ENCODE results near the gene ZER1. TPM values are rescaled to one million over a fixed set of nuclear protein-coding genes. Genes with fewer than 3 reads are reported as not detected.

The ZER1 gene
- total RNA-seq, 1 experiment from 2014 or later = 10.2 TPM

DNA sequence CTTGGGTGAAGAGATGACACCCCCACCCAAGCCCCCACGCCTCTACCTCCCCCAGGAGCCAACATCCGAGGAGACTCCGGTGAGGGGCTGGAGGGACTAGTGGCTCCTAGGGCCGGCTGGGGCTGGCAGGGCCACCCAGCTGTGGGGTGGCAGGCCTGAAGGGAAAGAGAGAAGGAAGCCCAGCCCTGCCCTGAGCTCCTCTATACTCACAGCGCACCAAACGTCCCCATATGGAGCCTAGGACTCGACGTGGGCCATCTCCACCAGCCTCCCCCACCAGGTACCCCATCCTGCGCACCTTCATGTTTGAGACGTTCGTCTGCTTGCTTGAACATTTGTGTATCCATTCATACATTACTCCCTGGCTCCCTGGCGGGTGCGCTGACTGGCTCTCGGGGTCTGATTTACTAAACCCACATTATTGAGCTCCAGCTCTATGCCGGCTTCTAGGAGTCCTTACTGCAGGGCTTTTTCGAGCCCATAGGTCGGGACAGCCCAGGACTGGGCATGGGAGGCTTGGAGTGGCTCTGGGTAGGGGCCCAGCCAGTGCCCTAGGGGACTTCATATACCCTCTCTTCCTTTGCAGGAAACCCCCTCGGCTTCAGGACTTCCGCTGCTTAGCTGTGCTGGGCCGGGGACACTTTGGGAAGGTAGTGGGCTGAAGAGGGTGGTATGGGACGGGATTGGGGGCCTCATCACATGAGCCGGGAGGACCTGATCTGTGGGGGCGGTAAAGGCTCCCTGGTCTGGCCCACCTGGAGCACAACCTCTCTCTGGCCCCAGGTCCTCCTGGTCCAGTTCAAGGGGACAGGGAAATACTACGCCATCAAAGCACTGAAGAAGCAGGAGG is 56.9 kb downstream of the ZER1 start:
- H3K9me3 ChIP-seq = no peaks in the 10 kb centered on the region
- H3K36me3 ChIP-seq = no peaks in the 10 kb centered on the region
- no peaks in the 10 kb centered on the region for H3K27me3 ChIP-seq
- no peak overlapping the region for H3K4me3 ChIP-seq
- no peak for DNase-seq

DNA sequence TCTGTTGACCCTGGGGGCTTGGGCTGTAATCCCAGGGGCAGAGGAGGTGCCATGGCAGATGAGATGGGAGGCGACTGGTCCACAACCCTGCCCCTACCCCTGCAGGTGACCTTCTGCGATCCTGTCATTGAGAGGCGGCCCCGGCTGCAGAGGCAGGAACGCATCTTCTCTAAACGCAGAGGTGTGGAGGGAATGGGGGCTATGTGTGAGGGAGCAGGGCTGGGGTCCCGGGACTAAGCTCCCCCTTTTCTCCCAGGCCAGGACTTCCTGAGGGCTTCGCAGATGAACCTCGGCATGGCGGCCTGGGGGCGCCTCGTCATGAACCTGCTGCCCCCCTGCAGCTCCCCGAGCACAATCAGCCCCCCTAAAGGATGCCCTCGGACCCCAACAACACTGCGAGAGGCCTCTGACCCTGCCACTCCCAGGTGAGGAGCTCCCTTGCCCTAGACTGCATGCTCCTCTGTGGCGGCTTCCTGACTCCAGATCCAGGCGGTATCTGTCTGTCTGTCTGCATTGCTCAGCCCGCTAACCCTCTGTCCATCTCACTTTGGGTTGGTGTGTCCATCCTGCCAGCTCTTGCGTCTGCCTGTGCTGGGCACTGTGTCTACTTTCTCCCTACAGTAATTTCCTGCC is 57.7 kb downstream of the ZER1 start:
- DNase-seq = no peak
- no peaks in the 10 kb centered on the region for H3K27me3 ChIP-seq
- H3K36me3 ChIP-seq = no peaks in the 10 kb centered on the region
- no peaks in the 10 kb centered on the region for H3K9me3 ChIP-seq
- no peak overlapping the region for H3K4me3 ChIP-seq

DNA sequence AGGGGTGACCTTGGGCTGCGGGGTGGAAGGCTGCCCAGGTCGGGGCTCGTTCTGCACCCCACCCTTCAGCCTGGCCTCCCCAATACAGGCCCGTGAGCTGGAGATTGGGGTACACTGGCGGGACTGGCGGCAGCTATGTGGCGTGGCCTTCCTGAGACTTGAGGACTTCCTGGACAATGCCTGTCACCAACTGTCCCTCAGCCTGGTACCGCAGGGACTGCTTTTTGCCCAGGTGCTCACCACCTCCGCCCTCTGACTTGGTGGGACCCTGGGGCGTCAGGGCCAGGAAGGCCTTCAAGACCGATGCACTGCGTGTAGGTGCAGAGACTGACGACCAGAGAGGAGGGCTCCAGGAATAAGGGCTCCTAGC is 58.3 kb downstream of the ZER1 start:
- no peaks in the 10 kb centered on the region for H3K9me3 ChIP-seq
- H3K4me3 ChIP-seq = no peak overlapping the region
- H3K27me3 ChIP-seq = no peaks in the 10 kb centered on the region
- no peak for DNase-seq
- no peaks in the 10 kb centered on the region for H3K36me3 ChIP-seq

DNA sequence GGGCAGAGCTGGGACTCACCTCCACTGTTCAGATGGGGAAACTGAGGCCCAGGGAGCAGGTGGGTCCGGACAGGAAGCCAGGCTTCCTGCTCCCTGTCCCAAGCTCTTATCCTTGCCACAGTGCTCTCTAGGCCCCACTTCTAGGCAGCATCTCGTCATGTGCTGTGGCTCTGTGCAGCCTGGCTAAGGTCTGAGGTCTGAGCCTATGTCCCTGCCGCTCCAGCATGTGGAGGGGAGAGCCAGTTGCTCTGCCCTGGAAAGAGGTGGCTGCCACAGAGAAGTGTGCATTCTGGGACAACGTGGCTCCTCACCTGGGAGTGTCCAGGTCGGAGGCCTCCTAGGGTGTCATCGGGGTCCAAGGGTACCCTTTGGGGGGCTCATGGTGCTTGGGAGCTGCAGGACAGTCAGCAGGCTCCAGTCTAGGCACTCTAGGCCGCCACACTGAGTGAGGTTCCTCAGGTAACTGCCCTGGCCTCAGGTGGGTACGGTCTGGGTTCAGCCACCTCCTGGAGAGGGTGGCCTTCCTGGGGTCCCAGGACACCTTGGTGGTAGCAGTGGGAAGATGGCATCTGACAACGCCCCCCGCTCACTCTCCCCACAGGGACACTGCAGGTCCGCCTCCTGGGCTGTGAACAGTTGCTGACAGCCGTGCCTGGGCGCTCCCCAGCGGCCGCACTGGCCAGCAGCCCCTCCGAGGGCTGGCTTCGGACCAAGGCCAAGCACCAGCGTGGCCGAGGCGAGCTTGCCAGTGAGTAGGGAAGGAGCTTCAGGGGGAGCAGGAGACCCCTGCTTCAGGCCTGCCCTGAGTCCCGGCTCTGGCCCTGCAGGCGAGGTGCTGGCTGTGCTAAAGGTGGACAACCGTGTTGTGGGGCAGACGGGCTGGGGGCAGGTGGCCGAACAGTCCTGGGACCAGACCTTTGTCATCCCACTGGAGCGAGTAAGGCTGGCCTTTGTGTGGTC is 59.0 kb downstream of the ZER1 start:
- DNase-seq = no peak
- H3K4me3 ChIP-seq = no peak overlapping the region

DNA sequence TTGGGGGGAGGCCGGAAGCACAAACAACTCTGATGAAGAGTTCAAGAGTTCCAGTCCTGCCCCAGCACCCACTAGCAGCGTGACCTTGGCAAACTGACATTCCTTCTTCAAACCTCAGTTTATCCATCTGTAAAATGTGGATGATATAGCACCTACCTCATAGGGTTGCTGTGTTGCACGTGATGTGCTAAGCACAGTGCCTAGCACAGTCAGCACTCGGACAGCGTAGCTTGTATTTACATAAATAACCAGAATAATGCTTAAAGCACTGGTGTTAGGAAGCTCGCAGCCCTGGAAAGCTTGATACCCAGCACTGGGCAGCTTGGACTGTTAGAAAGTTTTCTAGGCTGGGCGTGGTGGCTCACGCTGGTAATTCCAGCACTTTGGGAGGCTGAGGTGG is 64.3 kb downstream of the ZER1 start:
- Histone ChIP-seq H3K9me3 (no peaks in the 10 kb centered on the region), H3K27me3 (no peaks in the 10 kb centered on the region), H3K36me3 (no peaks in the 10 kb centered on the region), H3K4me3 (no peak overlapping the region)
- no peak for DNase-seq

More for the DNA sequence above, 59.0 kb downstream of the ZER1 start:
- Histone ChIP-seq H3K36me3 (no peaks in the 10 kb centered on the region), H3K27me3 (no peaks in the 10 kb centered on the region), H3K9me3 (no peaks in the 10 kb centered on the region)

DNA sequence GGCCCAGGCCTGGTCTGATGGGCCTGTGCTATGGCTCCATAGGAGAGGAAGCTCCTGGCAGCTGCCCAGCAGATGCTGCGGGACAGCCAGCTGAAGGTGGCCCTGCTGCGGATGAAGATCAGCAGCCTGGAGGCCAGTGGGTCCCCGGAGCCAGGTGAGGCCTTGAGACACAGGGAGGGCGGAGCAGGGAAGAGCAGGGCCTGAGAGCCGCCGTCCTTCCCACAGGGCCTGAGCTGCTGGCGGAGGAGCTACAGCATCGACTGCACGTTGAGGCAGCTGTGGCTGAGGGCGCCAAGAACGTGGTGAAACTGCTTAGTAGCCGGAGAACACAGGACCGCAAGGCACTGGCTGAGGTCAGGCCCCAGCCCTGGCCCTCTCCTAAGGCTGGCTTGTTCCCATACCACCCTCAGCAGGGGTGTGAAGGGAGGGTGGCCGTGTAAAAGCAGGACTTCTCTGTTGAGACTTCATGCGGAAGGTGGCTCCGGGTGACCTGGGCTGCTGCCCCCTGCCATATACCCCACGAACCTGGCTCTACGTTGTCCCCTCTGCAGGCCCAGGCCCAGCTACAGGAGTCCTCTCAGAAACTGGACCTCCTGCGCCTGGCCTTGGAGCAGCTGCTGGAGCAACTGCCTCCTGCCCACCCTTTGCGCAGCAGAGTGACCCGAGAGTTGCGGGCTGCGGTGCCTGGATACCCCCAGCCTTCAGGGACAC is 64.9 kb downstream of the ZER1 start:
- Histone ChIP-seq H3K9me3 (no peaks in the 10 kb centered on the region), H3K27me3 (no peaks in the 10 kb centered on the region), H3K4me3 (no peak overlapping the region), H3K36me3 (no peaks in the 10 kb centered on the region)
- DNase-seq = no peak

DNA sequence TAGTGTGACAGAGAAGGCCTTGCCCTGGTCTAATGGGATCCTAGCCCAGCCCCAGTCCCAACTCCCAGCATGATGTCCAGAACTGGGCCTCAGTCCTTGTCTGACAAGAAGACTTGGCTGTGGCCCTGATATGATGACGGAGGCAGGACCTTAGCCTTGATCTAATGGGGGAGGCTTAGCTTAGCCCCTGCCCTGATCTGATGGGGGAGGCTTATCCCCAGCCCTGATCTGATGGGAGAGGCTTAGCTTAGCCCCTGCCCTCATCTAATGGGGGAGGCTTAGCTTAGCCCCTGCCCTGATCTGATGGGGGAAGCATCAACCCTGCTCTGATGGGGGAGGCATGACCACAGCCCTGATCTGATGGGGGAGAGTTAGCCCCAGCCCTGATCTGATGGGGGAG is 65.7 kb downstream of the ZER1 start:
- DNase-seq = no peak
- no peaks in the 10 kb centered on the region for H3K36me3 ChIP-seq
- no peaks in the 10 kb centered on the region for H3K27me3 ChIP-seq
- H3K4me3 ChIP-seq = no peak overlapping the region
- no peaks in the 10 kb centered on the region for H3K9me3 ChIP-seq

DNA sequence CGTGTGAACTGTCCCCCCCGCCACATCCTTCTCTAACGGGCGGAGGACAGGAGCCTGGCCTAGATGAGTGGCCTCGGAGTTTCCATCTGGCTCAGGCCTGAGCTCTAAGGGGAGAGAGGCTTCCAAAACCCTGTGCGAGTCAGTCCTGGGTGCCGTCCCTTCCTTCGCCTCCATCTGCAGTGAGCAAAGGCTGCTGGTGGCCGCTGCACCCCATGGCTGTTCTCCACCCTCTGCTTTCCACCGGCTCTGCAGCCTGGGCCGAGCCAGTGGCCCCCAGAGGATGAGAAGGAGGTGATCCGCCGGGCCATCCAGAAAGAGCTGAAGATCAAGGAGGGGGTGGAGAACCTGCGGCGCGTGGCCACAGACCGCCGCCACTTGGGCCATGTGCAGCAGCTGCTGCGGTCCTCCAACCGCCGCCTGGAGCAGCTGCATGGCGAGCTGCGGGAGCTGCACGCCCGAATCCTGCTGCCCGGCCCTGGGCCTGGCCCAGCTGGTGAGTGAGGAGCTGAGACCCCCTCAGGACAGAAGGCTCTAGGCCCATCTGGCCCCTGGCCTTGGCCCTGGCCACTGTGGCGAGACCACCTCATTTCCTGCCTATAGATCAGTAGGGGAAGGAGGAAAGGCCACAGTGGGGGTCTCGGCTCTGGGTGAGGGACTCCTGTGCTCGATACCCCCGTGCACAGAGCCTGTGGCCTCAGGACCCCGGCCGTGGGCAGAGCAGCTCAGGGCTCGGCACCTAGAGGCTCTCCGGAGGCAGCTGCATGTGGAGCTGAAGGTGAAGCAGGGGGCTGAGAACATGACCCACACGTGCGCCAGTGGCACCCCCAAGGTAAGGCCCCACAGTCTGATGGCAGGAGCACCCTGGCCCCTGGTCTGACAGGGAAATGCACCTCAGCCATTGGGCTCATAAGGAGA is 66.4 kb downstream of the ZER1 start:
- Histone ChIP-seq H3K36me3 (no peaks in the 10 kb centered on the region), H3K9me3 (no peaks in the 10 kb centered on the region), H3K27me3 (no peaks in the 10 kb centered on the region), H3K4me3 (no peak overlapping the region)
- no peak for DNase-seq

DNA sequence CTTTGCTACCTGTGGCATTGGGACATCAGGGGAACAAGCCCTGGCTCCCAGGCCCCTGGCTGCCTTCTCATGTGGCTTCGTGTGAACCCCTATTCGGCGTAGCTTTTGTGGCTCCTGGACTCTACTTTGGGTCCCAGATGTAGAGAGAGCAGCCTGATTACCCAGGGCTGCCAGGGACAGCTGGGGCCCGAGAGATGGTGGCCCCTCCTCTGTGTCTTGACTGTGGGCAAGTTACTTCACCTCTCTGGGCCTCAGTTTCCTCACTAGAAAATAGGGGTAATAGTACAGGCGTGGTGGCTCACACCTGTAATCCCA is 67.4 kb downstream of the ZER1 start:
- DNase-seq = no peak
- Histone ChIP-seq H3K4me3 (no peak overlapping the region), H3K27me3 (no peaks in the 10 kb centered on the region), H3K36me3 (no peaks in the 10 kb centered on the region), H3K9me3 (no peaks in the 10 kb centered on the region)

DNA sequence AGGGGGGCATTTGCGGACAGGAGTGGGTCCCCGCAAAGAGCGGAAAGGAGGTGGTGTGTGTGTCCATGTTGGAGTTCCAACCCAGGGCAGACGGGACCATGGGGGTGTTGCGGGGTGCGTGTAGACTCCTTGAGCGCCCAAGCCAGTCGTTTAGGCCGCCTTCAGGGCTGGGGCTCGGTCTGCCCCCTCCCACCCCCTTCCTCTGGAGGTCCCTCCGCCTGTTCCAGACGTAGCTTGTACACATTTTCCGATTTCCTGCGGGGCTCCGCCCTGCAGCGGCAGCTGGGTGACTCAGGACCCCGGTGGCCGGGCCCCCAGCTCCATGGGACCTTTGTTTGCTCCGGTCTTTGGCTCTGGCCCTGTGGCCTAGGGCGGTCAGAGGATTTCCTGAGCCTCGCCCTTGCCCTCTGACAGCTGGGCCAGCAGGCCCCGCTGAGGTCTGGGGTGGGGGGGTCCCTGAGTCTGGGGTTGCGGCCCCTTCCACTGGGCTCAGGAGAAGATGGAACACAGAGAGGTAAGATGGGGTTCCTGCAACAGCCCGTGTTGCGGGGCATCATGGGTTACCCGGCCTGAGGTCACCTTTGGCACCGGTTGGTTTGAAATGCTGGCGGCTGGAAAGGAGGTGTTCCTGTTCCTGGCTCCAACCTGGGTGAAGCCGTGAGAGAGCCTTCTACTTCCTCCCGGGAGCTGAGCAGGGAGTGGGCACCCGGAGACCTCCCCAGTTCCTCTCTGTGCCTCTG is 67.9 kb downstream of the ZER1 start:
- Histone ChIP-seq H3K36me3 (no peaks in the 10 kb centered on the region), H3K9me3 (no peaks in the 10 kb centered on the region), H3K4me3 (peak overlapping the region; percentile 70), H3K27me3 (no peaks in the 10 kb centered on the region)
- DNase-seq = no peak

DNA sequence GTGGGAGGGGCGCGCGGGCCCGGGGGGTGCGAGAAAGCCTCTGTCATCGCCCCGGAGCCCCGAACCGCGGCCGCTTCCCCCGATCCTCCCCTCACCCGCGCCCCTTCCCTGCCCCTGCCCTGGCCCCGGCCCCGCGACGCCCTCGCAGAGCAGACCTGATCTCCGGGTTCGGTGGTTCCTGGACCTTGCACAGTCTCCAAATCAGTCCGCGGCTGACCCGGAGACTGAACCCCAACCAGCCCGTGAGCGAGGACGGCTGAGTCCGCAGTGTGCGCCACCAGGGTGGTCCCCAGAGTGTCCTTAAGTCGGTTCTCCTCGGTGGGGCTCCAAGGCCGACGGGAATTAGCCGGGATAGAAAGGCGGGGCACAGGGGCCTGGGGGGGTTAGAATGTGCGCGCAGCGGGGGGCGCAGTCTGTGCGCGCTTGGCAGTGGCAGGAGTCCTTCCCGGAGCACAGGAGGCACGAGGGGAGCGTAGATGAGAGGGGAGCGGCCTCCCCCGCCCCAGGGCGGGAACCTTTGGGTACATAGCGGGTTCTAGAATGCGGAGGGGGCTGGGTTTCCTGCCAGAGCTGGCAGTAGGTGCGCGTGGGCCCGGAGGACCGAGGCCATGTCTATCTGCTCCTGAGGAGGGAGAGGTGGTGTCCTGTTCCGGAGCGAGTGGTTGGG is 68.6 kb downstream of the ZER1 start:
- peak overlapping the region; percentile 70 for H3K4me3 ChIP-seq
- H3K9me3 ChIP-seq = no peaks in the 10 kb centered on the region
- no peaks in the 10 kb centered on the region for H3K27me3 ChIP-seq
- H3K36me3 ChIP-seq = no peaks in the 10 kb centered on the region
- peak; percentile 48 for DNase-seq

DNA sequence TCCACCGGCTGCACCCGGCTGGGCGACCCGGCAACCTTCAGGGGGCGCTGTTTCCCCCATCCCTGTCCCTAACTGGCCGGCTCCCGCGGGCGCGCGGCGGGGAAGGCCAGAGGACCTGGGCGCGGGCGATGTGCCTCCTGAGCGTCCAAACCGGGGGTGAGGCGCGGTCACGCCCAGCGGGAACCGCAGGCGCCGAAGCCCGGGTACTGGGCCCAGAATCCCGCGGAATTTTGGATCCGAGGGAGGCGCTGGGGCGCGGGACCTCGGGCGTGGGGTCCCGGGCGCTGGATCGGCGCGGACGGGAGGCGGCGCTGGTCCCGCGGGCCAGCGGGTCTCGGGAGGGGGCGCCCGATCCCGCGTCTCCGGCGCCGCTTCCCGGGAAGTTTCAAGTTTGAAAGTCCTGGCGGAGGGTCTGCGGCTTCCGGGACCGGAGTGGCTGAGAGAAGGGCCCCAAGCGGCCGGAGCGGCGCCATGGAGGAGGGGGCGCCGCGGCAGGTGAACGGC is 69.2 kb downstream of the ZER1 start, which contains the start of gene PKN3:
PKN3 (plus strand) TSS at position 59 of the 504 bp plus-strand sequence; CDS start at position 472, 413 bp downstream.
- Histone ChIP-seq H3K9me3 (no peaks in the 10 kb centered on the region), H3K4me3 (peak within 1 kb of the TSS; percentile 70), H3K36me3 (peaks cover 2% of the 10 kb centered on the region; the same call in 1 of the 2 replicates), H3K27me3 (no peaks in the 10 kb centered on the region)
- peak; percentile 89 for DNase-seq

DNA sequence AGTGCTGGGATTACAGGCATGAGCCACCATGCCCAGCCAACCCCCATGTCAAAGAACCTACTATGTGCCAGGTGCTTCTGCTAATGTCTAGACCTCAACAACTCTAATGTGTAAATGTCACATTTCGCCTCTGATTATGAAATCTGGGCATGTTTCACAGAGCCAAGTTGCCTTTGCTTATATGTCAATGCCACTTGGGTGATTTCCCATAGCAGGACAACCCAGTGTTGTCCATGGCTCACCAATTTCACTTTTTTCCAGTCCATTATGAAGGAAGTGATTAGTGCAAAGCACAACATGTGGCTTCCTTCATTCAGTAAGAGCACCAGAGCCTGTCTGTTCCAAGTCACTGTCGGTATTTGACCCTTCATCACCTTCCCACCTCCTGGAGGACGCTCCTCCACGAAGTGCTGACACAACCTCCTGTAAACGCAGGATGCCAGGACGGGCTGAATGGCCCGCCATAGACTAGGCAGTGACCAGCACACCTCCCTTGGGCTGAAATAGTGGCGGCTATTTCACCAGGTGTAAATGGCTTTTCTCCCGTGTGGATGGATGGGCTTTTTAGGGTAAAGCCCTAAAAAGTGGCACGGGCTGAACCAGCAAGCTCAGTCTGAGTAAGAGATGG is 70.4 kb downstream of the ZER1 start:
- Histone ChIP-seq H3K9me3 (no peaks in the 10 kb centered on the region), H3K36me3 (peaks cover 11% of the 10 kb centered on the region), H3K4me3 (no peak overlapping the region), H3K27me3 (no peaks in the 10 kb centered on the region)
- no peak for DNase-seq
